Small intestine (tissue), 7 donors: ENCODE measurements around the gene FEN1. TPM values are rescaled to one million over a fixed set of nuclear protein-coding genes. Genes with fewer than 3 reads are reported as not detected.

Source experiments
- DNase-seq, 2 donors: peaks; one replicate each; pipeline versions ENCODE4 v3.0.0 to v3.0.0-alpha.2; 2013
- FAIRE-seq: peaks from 2 replicates; lab custom pipeline; 2012; peaks lifted over from hg19 to GRCh38; lab: Jason Lieb, UNC
- H3K27ac ChIP-seq, 3 donors: one replicate each; pipeline ENCODE4 v1.5.1; 2013; ENCODE audit warnings: low read length in 2 of 3, mild to moderate bottlenecking in 2 of 3, control low read depth in 1 of 3, inconsistent platforms in 1 of 3, low read depth in 1 of 3, moderate library complexity in 1 of 3
- H3K27me3 ChIP-seq, 3 donors: one replicate each; pipeline ENCODE4 v1.6.1; 2013; ENCODE audit warnings: low read length in 3 of 3, inconsistent platforms in 1 of 3; ENCODE audit not compliant: control insufficient read depth in 3 of 3, insufficient read depth in 3 of 3
- H3K36me3 ChIP-seq, 3 donors: one replicate each; pipeline ENCODE4 v1.6.1; 2013; ENCODE audit warnings: low read length in 3 of 3, inconsistent platforms in 1 of 3, low read depth in 1 of 3, mild to moderate bottlenecking in 1 of 3, moderate library complexity in 1 of 3; ENCODE audit not compliant: control insufficient read depth in 3 of 3, insufficient read depth in 2 of 3
- H3K4me1 ChIP-seq, 3 donors: one replicate each; pipeline ENCODE4 v1.6.1; 2013; ENCODE audit warnings: low read length in 2 of 3, inconsistent platforms in 1 of 3, low read depth in 1 of 3, mild to moderate bottlenecking in 1 of 3, moderate library complexity in 1 of 3; ENCODE audit not compliant: control insufficient read depth in 3 of 3, insufficient read depth in 2 of 3
- H3K4me3 ChIP-seq, 3 donors: one replicate each; pipeline ENCODE4 v1.5.1; 2013; ENCODE audit warnings: low read length in 3 of 3, control low read depth in 1 of 3, inconsistent platforms in 1 of 3, low read depth in 1 of 3, mild to moderate bottlenecking in 1 of 3, moderate library complexity in 1 of 3
- H3K9me3 ChIP-seq, 2 donors: one replicate each; pipeline ENCODE4 v1.6.1; 2013; ENCODE audit warnings: low read depth in 1 of 2, low read length in 1 of 2; ENCODE audit not compliant: control insufficient read depth in 2 of 2, insufficient read depth in 1 of 2
- WGBS, 3 donors: extraction: QIAGEN DNeasy Blood & Tissue Kit; methylation state at CpG; one replicate each; pipeline ENCODE4 v1.1.7; 2013; 5-methylcytosine and 5-hydroxymethylcytosine counted together
- polyA plus RNA-seq, 4 donors: library from polyadenylated mRNA; stranded (reverse) in 3 of 4; unstranded in 1 of 4; fragments of 200-250 nt in 3 of 4; fragments of 120-200 nt in 1 of 4; gene quantifications; one replicate each; pipeline versions ENCODE4 v1.2.1 to v1.2.3, GENCODE V29; 2013
- donor health status: healthy with polysubstance abuse.
- donor health status: control.
- donor health status: control.
- donor health status: Bipolar disorder and iron deficiency.
- donor health status: healthy.

Gene FEN1
- polyA plus RNA-seq, 4 donors, result 5.8 to 32.1 (median 14.5) TPM

DNA sequence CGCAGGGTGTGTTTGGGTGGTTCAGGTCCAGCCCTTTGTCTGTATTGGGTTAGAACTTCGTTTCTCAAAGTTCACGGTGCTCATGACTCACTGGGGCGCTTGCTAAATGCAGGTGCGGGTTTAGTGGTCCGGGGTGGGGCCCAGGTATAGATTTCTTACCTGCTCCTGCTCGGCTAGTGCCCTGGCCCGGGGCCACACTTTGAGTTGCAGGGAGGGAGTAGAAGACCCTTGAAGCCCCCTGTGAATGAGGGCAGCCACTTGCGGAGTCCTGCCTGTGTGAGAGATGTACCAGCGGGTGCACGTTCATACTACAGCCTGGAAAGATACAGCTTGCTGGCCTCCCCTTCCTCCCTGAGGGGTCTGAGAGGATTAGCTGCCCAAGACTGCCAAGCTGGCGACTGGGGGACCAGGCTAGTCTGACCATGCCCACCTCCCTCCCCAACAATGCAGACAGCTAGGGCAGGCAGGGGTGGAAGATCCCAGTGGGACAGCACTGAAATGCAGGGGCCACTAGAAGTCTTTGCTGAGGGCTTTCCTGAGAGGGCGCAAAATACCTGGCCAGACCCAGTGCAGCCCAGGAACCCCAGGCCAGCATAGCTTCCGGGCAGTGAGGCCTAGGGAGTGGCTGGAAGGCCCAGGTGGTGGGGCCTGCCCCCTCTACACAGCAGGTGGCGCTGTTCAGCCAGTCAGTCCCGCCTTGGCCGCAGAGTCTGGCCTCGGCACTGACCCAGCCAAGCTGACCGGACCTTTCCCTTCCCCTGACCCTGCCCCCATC lies 45.3 kb upstream of the FEN1 start:
- no peaks in the 10 kb centered on the region for H3K9me3 ChIP-seq
- H3K27me3 ChIP-seq, result no peaks in the 10 kb centered on the region
- DNase-seq (peak; percentile 78 to 83), FAIRE-seq (no peak)
- peaks cover 0 to 25% (median 0%) of the 10 kb centered on the region in 3 donors for H3K4me1 ChIP-seq
- WGBS, 3 donors, result 23 to 62% (median 39%) methylated on average over 19 of the region's 19 CpGs
- H3K36me3 ChIP-seq, result peaks cover 0 to 37% (median 4%) of the 10 kb centered on the region in 3 donors
- no peak overlapping the region for H3K4me3 ChIP-seq
- H3K27ac ChIP-seq, result peak overlapping the region in 1 of 3 donors; percentile 23

DNA sequence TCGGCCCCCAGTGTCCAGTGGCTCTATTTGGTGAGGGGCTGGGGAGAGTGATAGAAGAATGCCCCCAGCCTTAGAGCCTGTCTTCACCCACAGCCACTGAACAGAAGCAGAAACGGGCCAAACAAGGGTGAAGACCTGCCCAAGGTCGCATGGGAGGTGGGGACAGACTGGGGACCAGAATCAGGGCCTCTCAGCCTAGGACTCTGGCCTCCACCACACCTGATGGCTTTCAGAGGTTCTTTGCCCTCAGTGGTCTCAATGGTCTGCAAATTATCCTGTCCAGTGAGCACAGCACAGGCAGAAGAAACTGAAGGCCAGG lies 44.8 kb upstream of the FEN1 start:
- 11 to 43% (median 11%) methylated on average over 3 of the region's 3 CpGs for WGBS, 3 donors
- Histone ChIP-seq H3K4me3 (no peak overlapping the region), H3K27me3 (no peaks in the 10 kb centered on the region), H3K36me3 (peaks cover 0 to 32% (median 2%) of the 10 kb centered on the region in 3 donors), H3K27ac (no peak overlapping the region), H3K9me3 (no peaks in the 10 kb centered on the region), H3K4me1 (peaks cover 0 to 25% (median 0%) of the 10 kb centered on the region in 3 donors)
- FAIRE-seq, result no peak
- no peak for DNase-seq

DNA sequence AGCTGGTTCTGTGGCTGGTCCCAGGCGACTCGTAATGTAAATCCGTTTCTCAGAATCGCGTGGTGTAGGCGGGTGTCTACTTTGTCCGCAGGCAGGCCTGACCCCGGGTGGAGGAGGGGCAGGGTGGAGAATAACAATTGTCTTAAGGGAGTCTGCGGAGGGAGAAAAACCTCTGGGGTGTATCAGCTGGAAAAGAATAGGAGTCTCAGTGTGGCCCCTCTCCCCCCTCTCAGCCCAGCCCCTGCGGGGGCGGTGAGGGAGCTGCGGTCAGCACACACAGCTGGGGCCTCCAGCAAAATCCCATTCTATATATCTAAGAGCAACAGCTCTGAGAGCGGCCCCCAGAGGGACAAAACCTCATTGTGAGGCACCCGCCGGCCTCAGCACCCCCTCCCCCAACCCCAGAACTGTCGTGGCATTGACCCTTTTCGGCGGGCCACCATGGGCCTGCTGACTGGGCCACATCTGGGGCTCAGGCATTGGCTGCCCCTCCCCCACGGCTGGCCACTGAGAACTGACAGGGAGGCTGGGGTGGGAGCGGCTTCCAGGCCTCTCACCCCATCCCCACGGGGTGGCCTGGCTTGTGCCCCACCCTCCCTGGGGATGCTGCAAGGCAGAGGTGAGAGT lies 43.0 kb upstream of the FEN1 start:
- Histone ChIP-seq H3K4me3 (no peak overlapping the region), H3K36me3 (peaks cover 0 to 20% (median 0%) of the 10 kb centered on the region in 3 donors), H3K9me3 (no peaks in the 10 kb centered on the region), H3K27me3 (no peaks in the 10 kb centered on the region), H3K27ac (no peak overlapping the region), H3K4me1 (peaks cover 0 to 39% (median 0%) of the 10 kb centered on the region in 3 donors)
- 55 to 69% (median 61%) methylated on average over 18 to 21 of the region's 21 CpGs for WGBS, 3 donors
- no peak for DNase-seq
- no peak for FAIRE-seq

DNA sequence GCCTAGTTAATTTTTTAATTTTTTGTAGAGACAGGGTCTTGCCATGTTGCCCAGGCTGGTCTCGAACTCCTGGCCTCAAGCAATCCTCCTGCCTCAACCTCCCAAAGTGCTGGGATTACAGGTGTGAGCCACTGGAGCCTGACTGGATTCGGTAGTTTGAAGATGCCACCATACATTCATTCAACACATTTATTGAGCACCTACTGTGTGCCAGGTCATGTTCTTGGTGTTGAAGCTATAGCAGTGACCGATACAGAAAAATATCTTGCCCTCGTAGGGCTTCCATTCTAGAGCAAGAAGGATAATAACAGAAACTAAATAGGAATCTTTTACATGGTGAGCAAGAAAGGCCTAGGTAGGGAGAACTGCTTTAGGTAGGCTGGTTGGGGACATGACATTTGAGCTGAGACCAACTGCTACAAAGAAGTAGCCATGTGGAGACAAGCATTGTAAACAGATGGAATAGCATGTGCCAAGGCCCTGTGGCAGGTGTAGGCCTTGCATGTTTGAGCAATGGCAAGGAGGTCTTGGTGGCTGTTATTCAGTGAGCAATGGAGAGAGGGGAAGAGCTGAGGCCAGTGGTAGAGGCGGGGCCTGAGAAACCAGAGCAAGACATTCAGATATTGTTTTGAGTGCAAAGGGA lies 42.0 kb upstream of the FEN1 start:
- no peak for DNase-seq
- peaks cover 0 to 49% (median 0%) of the 10 kb centered on the region in 3 donors for H3K4me1 ChIP-seq
- no peak overlapping the region for H3K4me3 ChIP-seq
- H3K36me3 ChIP-seq, result peaks cover 0 to 18% (median 0%) of the 10 kb centered on the region in 3 donors
- H3K27ac ChIP-seq, result no peak overlapping the region
- H3K9me3 ChIP-seq, result no peaks in the 10 kb centered on the region
- FAIRE-seq, result no peak
- 92 to 97% (median 95%) methylated on average over 5 of the region's 5 CpGs for WGBS, 3 donors
- no peaks in the 10 kb centered on the region for H3K27me3 ChIP-seq

DNA sequence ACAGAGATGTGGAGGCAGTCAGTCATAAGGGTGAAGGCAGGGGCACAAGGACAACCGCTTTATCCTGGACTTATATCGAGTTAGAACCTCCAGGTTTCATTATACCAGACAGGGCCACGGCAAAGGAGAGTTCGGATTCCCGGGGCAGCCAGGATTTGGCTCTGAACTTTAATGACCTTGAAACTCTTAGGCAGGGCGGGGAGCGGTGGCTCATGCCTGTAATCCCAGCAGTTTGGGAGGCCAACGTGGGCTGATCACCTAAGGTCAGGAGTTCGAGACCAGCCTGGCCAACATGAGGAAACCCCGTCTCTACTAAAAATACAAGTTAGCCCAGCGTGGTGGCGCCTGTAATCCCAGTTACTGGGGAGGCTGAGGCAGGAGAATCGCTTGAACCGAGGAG lies 41.3 kb upstream of the FEN1 start:
- H3K9me3 ChIP-seq, result no peaks in the 10 kb centered on the region
- H3K27ac ChIP-seq, result no peak overlapping the region
- 62 to 84% (median 64%) methylated on average over 14 of the region's 14 CpGs for WGBS, 3 donors
- DNase-seq (no peak), FAIRE-seq (no peak)
- no peaks in the 10 kb centered on the region for H3K27me3 ChIP-seq
- no peak overlapping the region for H3K4me3 ChIP-seq
- peaks cover 0 to 17% (median 0%) of the 10 kb centered on the region in 3 donors for H3K36me3 ChIP-seq
- peaks cover 0 to 56% (median 5%) of the 10 kb centered on the region in 3 donors for H3K4me1 ChIP-seq

DNA sequence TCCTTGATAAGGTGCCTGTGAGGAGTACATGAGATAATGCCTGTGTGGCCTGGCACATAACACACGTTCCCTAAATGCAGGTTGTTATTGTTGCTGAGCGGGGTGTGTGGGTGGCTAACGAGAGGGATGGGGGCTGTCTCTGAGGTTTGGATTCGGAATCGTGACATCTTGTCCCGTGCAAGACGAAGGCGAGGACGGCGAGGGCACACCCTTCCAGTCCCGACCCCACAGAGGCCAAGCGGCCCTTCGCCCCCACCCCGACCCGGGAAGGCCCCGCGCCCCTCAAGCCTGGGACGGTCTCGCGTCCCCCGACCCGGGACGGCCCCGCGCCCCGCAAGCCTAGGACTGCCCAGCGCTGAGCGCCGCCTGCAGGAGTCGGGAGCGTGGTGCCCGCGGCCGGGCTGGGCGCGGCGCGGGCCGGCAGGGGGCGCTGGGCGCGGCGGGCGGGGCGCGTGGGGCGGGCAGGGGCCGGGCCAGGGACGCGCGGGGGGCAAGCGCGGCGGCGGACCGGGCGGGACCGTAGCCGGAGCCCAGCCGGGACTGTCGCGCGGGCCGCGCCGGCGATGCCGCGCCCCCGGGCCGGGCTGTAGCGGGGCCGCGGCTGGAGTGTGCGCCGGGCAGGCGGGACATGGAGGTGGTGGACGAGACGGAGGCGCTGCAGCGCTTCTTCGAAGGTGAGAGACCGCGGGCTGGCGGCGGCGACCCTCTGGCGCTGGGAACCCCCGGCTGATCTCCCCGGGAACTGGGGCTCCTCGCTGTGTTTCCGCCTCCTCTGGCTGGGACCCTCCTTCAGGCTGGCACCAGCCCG lies 40.4 kb upstream of the FEN1 start, which contains the start of gene MYRF:
MYRF (plus strand) TSS at position 520 of the 808 bp plus-strand sequence; CDS start at position 629, 109 bp downstream.
- no peak for FAIRE-seq
- Histone ChIP-seq H3K27ac (peak within 1 kb of the TSS; percentile 95), H3K4me3 (peak within 1 kb of the TSS; percentile 48 to 87 (median 69)), H3K27me3 (no peaks in the 10 kb centered on the region), H3K4me1 (peaks cover 0 to 61% (median 6%) of the 10 kb centered on the region in 3 donors), H3K9me3 (no peaks in the 10 kb centered on the region), H3K36me3 (peaks cover 0 to 19% (median 0%) of the 10 kb centered on the region in 3 donors)
- 1 to 2% (median 2%) methylated on average over 50 to 93 of the region's 93 CpGs for WGBS, 3 donors
- peak; percentile 57 to 85 for DNase-seq

DNA sequence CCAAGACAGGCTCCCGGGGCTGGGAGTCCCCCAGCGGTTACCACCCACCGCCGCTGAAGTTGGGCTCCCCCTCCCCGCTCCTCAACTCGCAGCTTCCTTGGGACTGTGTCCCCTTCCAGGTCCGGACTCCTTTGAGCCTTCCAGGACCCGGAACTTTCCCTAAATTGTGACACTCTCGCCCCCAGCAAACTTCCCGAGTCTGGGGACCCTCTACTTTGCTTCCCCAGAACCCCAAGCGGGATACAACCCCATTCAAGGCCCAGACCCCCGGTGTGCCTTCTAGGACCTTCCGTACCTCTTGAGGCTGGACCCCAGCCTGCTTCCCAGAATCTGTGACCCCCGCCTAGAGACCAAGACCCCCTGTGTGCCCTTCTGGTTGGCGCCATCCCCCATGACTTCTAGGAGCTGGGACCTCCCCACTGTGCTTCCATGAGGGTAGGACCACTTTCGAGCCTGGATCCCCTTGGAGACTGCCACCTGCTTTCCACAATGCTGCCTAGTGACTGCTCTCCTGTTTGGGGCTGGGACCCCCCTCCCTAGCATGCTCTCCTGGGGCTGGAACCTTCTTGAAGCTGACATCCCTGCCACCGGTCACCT lies 39.7 kb upstream of the FEN1 start:
- no peaks in the 10 kb centered on the region for H3K9me3 ChIP-seq
- peaks cover 3 to 62% (median 6%) of the 10 kb centered on the region in 3 donors for H3K4me1 ChIP-seq
- peaks cover 0 to 26% (median 0%) of the 10 kb centered on the region in 3 donors for H3K36me3 ChIP-seq
- 9 to 26% (median 18%) methylated on average over 14 to 17 of the region's 17 CpGs for WGBS, 3 donors
- DNase-seq (peak in 1 of 2 donors; percentile 37), FAIRE-seq (no peak)
- peak overlapping the region; percentile 57 to 95 (median 95) for H3K27ac ChIP-seq
- no peaks in the 10 kb centered on the region for H3K27me3 ChIP-seq
- peak overlapping the region; percentile 48 to 87 (median 69) for H3K4me3 ChIP-seq
